IPS DF 6.9 (cell line): ENCODE data around the gene EIF2D.

ENCODE experiments used
- DNase-seq: peaks from one replicate; pipeline ENCODE4 v3.0.0-alpha.2; 2013; ENCODE audit warnings: low read depth, low spot score
- H3K27ac ChIP-seq: one replicate; pipeline ENCODE4 v1.5.1; 2013; ENCODE audit warnings: low read length, control low read depth
- H3K27me3 ChIP-seq: 2 replicates; pipeline ENCODE4 v1.6.1; 2013; ENCODE audit warnings: mild to moderate bottlenecking, low read length; ENCODE audit not compliant: control insufficient read depth, insufficient read depth
- H3K36me3 ChIP-seq: 2 replicates; pipeline ENCODE4 v1.6.1; 2013; ENCODE audit warnings: low read length; ENCODE audit not compliant: control insufficient read depth, insufficient read depth
- H3K4me1 ChIP-seq: 2 replicates; pipeline ENCODE4 v1.6.1; 2013; ENCODE audit warnings: low read length; ENCODE audit not compliant: control insufficient read depth, insufficient read depth
- H3K4me3 ChIP-seq: 2 replicates; pipeline ENCODE4 v1.5.1; 2013; ENCODE audit warnings: mild to moderate bottlenecking, low read length
- H3K9me3 ChIP-seq: 2 replicates; pipeline ENCODE4 v1.6.1; 2013; ENCODE audit warnings: low read length, inconsistent platforms; ENCODE audit not compliant: control insufficient read depth, insufficient read depth
- WGBS: extraction: QIAGEN DNeasy Blood & Tissue Kit; methylation state at CpG from one replicate; pipeline ENCODE4 v1.1.7; 2013; ENCODE audit warnings: mixed read lengths, missing lambda C conversion rate; ENCODE audit not compliant: insufficient read length, insufficient coverage; 5-methylcytosine and 5-hydroxymethylcytosine counted together

Gene EIF2D

GRCh38 chr1:206557636-206558473, 54.4 kb downstream of the EIF2D start:
- Histone ChIP-seq H3K4me1 (peaks cover 2% of the 10 kb centered on the region; the same call in 1 of the 2 replicates), H3K36me3 (no peaks in the 10 kb centered on the region), H3K27ac (no peak overlapping the region), H3K4me3 (peak overlapping the region; percentile 44; the same call in 1 of the 2 replicates), H3K9me3 (no peaks in the 10 kb centered on the region), H3K27me3 (peaks cover 3% of the 10 kb centered on the region; the same call in 1 of the 2 replicates)
- no peak for DNase-seq
- WGBS, result no CpG with 5 or more reads among the region's 14 CpGs

- no peak for DNase-seq
- H3K27ac ChIP-seq, result no peak overlapping the region
- peaks cover 3% of the 10 kb centered on the region; the same call in 1 of the 2 replicates for H3K27me3 ChIP-seq
- H3K4me3 ChIP-seq, result peak overlapping the region; percentile 44; the same call in 1 of the 2 replicates
- H3K4me1 ChIP-seq, result peaks cover 2% of the 10 kb centered on the region; the same call in 1 of the 2 replicates
- no CpG with 5 or more reads among the region's 67 CpGs for WGBS
- no peaks in the 10 kb centered on the region for H3K9me3 ChIP-seq
- no peaks in the 10 kb centered on the region for H3K36me3 ChIP-seq
Observed at GRCh38 chr1:206556750-206557635, 55.3 kb downstream of the EIF2D start.

GRCh38 chr1:206556047-206556749, 56.1 kb downstream of the EIF2D start:
- no peak overlapping the region for H3K4me3 ChIP-seq
- WGBS, result no CpG with 5 or more reads among the region's 7 CpGs
- no peaks in the 10 kb centered on the region for H3K9me3 ChIP-seq
- no peaks in the 10 kb centered on the region for H3K36me3 ChIP-seq
- H3K27me3 ChIP-seq, result peaks cover 3% of the 10 kb centered on the region; the same call in 1 of the 2 replicates
- DNase-seq, result no peak
- H3K27ac ChIP-seq, result no peak overlapping the region
- H3K4me1 ChIP-seq, result peaks cover 2% of the 10 kb centered on the region; the same call in 1 of the 2 replicates

GRCh38 chr1:206555473-206555935, 56.8 kb downstream of the EIF2D start:
- peaks cover 3% of the 10 kb centered on the region; the same call in 1 of the 2 replicates for H3K27me3 ChIP-seq

GRCh38 chr1:206554701-206555472, 57.4 kb downstream of the EIF2D start:
- Histone ChIP-seq H3K9me3 (no peaks in the 10 kb centered on the region), H3K4me1 (peaks cover 2% of the 10 kb centered on the region; the same call in 1 of the 2 replicates), H3K27me3 (peaks cover 3% of the 10 kb centered on the region; the same call in 1 of the 2 replicates), H3K4me3 (no peak overlapping the region), H3K27ac (no peak overlapping the region), H3K36me3 (no peaks in the 10 kb centered on the region)
- WGBS, result no CpG with 5 or more reads among the region's 1 CpG
- DNase-seq, result no peak

More at GRCh38 chr1:206555473-206555935, 56.8 kb downstream of the EIF2D start:
- peaks cover 2% of the 10 kb centered on the region; the same call in 1 of the 2 replicates for H3K4me1 ChIP-seq
- whole genome bisulfite sequencing, result no CpG with 5 or more reads among the region's 10 CpGs
- no peak overlapping the region for H3K27ac ChIP-seq
- no peaks in the 10 kb centered on the region for H3K36me3 ChIP-seq
- no peak overlapping the region for H3K4me3 ChIP-seq
- no peaks in the 10 kb centered on the region for H3K9me3 ChIP-seq
- no peak for DNase-seq

GRCh38 chr1:206554211-206554610, 58.1 kb downstream of the EIF2D start:
- no peaks in the 10 kb centered on the region for H3K4me1 ChIP-seq
- H3K36me3 ChIP-seq, result no peaks in the 10 kb centered on the region
- H3K4me3 ChIP-seq, result no peak overlapping the region
- no peak for DNase-seq
- H3K9me3 ChIP-seq, result no peaks in the 10 kb centered on the region
- no peak overlapping the region for H3K27ac ChIP-seq
- H3K27me3 ChIP-seq, result peaks cover 3% of the 10 kb centered on the region; the same call in 1 of the 2 replicates
- no CpG with 5 or more reads among the region's 3 CpGs for WGBS

- H3K27me3 ChIP-seq, result no peaks in the 10 kb centered on the region; the same call in 1 of the 2 replicates
- no CpG with 5 or more reads among the region's 3 CpGs for WGBS
- no peaks in the 10 kb centered on the region for H3K9me3 ChIP-seq
- no peaks in the 10 kb centered on the region for H3K4me1 ChIP-seq
- no peaks in the 10 kb centered on the region for H3K36me3 ChIP-seq
- H3K27ac ChIP-seq, result no peak overlapping the region
- no peak overlapping the region for H3K4me3 ChIP-seq
- no peak for DNase-seq
Observed at GRCh38 chr1:206551986-206552326, 60.3 kb downstream of the EIF2D start.

- Histone ChIP-seq H3K27me3 (no peaks in the 10 kb centered on the region; the same call in 1 of the 2 replicates), H3K4me3 (no peak overlapping the region), H3K4me1 (no peaks in the 10 kb centered on the region), H3K27ac (no peak overlapping the region), H3K9me3 (no peaks in the 10 kb centered on the region), H3K36me3 (no peaks in the 10 kb centered on the region)
- DNase-seq, result no peak
- no CpG with 5 or more reads among the region's 9 CpGs for WGBS
Observed at GRCh38 chr1:206551296-206551985, 60.8 kb downstream of the EIF2D start.

- no peak for DNase-seq
- no CpG with 5 or more reads among the region's 2 CpGs for WGBS
Observed at GRCh38 chr1:206550446-206550845, 61.8 kb downstream of the EIF2D start.

More at GRCh38 chr1:206550446-206550845, 61.8 kb downstream of the EIF2D start:
- no peaks in the 10 kb centered on the region for H3K36me3 ChIP-seq
- H3K27ac ChIP-seq, result no peak overlapping the region
- H3K27me3 ChIP-seq, result no peaks in the 10 kb centered on the region
- H3K4me1 ChIP-seq, result no peaks in the 10 kb centered on the region
- H3K9me3 ChIP-seq, result no peaks in the 10 kb centered on the region
- no peak overlapping the region for H3K4me3 ChIP-seq
